IMR-90 (cell line): Measurements from ENCODE around the gene INPP4A. TPM values are rescaled to one million over a fixed set of nuclear protein-coding genes. Genes with fewer than 3 reads are reported as not detected.

Source experiments
- ATAC-seq: fragments of 200-7000 bp; cut with Tn5 transposase; 2 replicates; pipeline ENCODE4 v1.9.1; 2020; ENCODE audit warnings: low read depth, mild to moderate bottlenecking, moderate library complexity
- BruUV-seq: library from RNA; stranded (reverse); fragments of 400-500 nt; replicated peaks from 2 replicates; lab custom pipeline; 2021; lab: Mats Ljungman, UMichigan
- CTCF ChIA-PET: fragments of 300-600 bp; formaldehyde crosslinking; extraction: SDS; loops from one replicate; lab custom pipeline; 2021; ENCODE audit warnings: antibody characterized with exemption; lab: Yijun Ruan, JAX
- POLR2A ChIA-PET: fragments of 300-600 bp; sonication (Branson Sonifier 250); formaldehyde crosslinking; loops from one replicate; lab custom pipeline; 2022; ENCODE audit warnings: antibody characterized with exemption; ENCODE audit not compliant: unreplicated experiment; lab: Charles Lee
- DNase-seq: peaks from one replicate; pipeline ENCODE4 v3.0.0; 2013
- H2AFZ ChIP-seq: replicated peaks from 2 replicates; pipeline ENCODE3; 2013; ENCODE audit warnings: low read length, mild to moderate bottlenecking; ENCODE audit not compliant: poor library complexity
- H2AK5ac ChIP-seq: 2 replicates; pipeline ENCODE4 v1.6.1; 2013; ENCODE audit warnings: low read depth, low read length, inconsistent platforms
- H2AK9ac ChIP-seq: replicated peaks from 2 replicates; pipeline ENCODE3; 2013; ENCODE audit warnings: mild to moderate bottlenecking, low read depth, low read length, moderate library complexity; ENCODE audit not compliant: poor library complexity
- H2BK120ac ChIP-seq: 2 replicates; pipeline ENCODE4 v1.6.1; 2013; ENCODE audit warnings: low read depth, low read length, inconsistent platforms
- H2BK15ac ChIP-seq: 3 replicates; pipeline ENCODE4 v1.6.1; 2013; ENCODE audit warnings: low read depth, low read length, inconsistent platforms
- H2BK20ac ChIP-seq: 2 replicates; pipeline ENCODE4 v1.6.1; 2013; ENCODE audit warnings: low read depth, mild to moderate bottlenecking, inconsistent platforms, low read length, moderate library complexity
- H2BK5ac ChIP-seq: 2 replicates; pipeline ENCODE4 v1.6.1; 2013; ENCODE audit warnings: mild to moderate bottlenecking, low read depth, low read length, inconsistent platforms; ENCODE audit not compliant: poor library complexity, severe bottlenecking
- H3K14ac ChIP-seq: replicated peaks from 2 replicates; pipeline ENCODE4 v1.6.1; 2013; ENCODE audit warnings: low read depth, low read length, inconsistent platforms
- H3K18ac ChIP-seq: 2 replicates; pipeline ENCODE4 v1.6.1; 2013; ENCODE audit warnings: low read depth, low read length, control low read depth
- H3K23ac ChIP-seq: 2 replicates; pipeline ENCODE4 v1.6.1; 2013; ENCODE audit warnings: low read depth, low read length, inconsistent platforms
- H3K27ac ChIP-seq: 2 replicates; pipeline ENCODE4 v1.5.1; 2013; ENCODE audit warnings: mild to moderate bottlenecking, control low read depth, low read length; ENCODE audit not compliant: insufficient read depth
- H3K27me3 ChIP-seq: 2 replicates; pipeline ENCODE4 v1.6.1; 2013; ENCODE audit warnings: low read length; ENCODE audit not compliant: control insufficient read depth, insufficient read depth
- H3K36me3 ChIP-seq: 2 replicates; pipeline ENCODE4 v1.6.1; 2013; ENCODE audit warnings: low read length, mixed read lengths; ENCODE audit not compliant: control insufficient read depth, insufficient read depth
- H3K4ac ChIP-seq: 2 replicates; pipeline ENCODE4 v1.6.1; 2013; ENCODE audit warnings: low read depth, low read length, inconsistent platforms
- H3K4me1 ChIP-seq: 2 replicates; pipeline ENCODE4 v1.6.1; 2013; ENCODE audit warnings: low read length, mixed read lengths; ENCODE audit not compliant: control insufficient read depth, insufficient read depth
- H3K4me2 ChIP-seq: 2 replicates; pipeline ENCODE4 v1.6.1; 2013; ENCODE audit warnings: low read depth, mild to moderate bottlenecking, control low read depth, low read length, moderate library complexity
- H3K4me3 ChIP-seq: 2 replicates; pipeline ENCODE4 v1.5.1; 2013; ENCODE audit warnings: low read depth, mild to moderate bottlenecking, control low read depth, low read length, moderate library complexity; ENCODE audit not compliant: insufficient read depth
- H3K56ac ChIP-seq: 2 replicates; pipeline ENCODE4 v1.6.1; 2013; ENCODE audit warnings: low read length, inconsistent platforms; ENCODE audit not compliant: insufficient read depth; ENCODE audit errors: extremely low read depth
- H3K79me1 ChIP-seq, 2 experiments: 2 replicates each; pipeline ENCODE4 v1.6.1; 2013; ENCODE audit warnings: low read length in 2 of 2, inconsistent platforms in 1 of 2, low read depth in 1 of 2
- H3K9ac ChIP-seq: 2 replicates; pipeline ENCODE4 v1.6.1; 2013; ENCODE audit warnings: low read depth, low read length, control low read depth
- H3K9me1 ChIP-seq: 2 replicates; pipeline ENCODE4 v1.6.1; 2013; ENCODE audit warnings: low read length, inconsistent platforms; ENCODE audit not compliant: insufficient read depth
- H3K9me3 ChIP-seq: 2 replicates; pipeline ENCODE4 v1.6.1; 2013; ENCODE audit warnings: low read length; ENCODE audit not compliant: control insufficient read depth, insufficient read depth
- H4K20me1 ChIP-seq: 2 replicates; pipeline ENCODE4 v1.6.1; 2013; ENCODE audit warnings: low read length, inconsistent platforms; ENCODE audit not compliant: insufficient read depth
- H4K5ac ChIP-seq: 2 replicates; pipeline ENCODE4 v1.6.1; 2013; ENCODE audit warnings: mild to moderate bottlenecking, low read depth, low read length, control low read depth
- H4K8ac ChIP-seq, 2 experiments: 2 replicates each; pipeline ENCODE4 v1.6.1; 2013; ENCODE audit warnings: low read depth in 2 of 2, low read length in 2 of 2, control low read depth in 1 of 2, inconsistent platforms in 1 of 2
- H4K91ac ChIP-seq: 2 replicates; pipeline ENCODE4 v1.6.1; 2013; ENCODE audit warnings: low read depth, low read length, inconsistent platforms; ENCODE audit not compliant: insufficient read depth
- CEBPB ChIP-seq: IDR thresholded peaks from 2 replicates; pipeline ENCODE4 v1.6.1; 2012; ENCODE audit warnings: low read depth, low read length, improper control_type of control experiment
- NFE2L2 ChIP-seq: fragments of 150-350 bp; IDR thresholded peaks from 2 replicates; pipeline ENCODE4 v1.6.1; 2016; ENCODE audit warnings: low read depth, mild to moderate bottlenecking, low read length
- RAD21 ChIP-seq: IDR thresholded peaks from 2 replicates; pipeline ENCODE4 v1.6.1; 2012; ENCODE audit warnings: low read length, improper control_type of control experiment
- WGBS, 2 experiments: methylation state at CpG; one replicate each; pipeline versions ENCODE4 v1.1.5 to v1.1.7; 2013; ENCODE audit warnings: missing lambda C conversion rate in 2 of 2; ENCODE audit not compliant: insufficient read length in 1 of 2; ENCODE audit errors: extremely low coverage in 2 of 2; 5-methylcytosine and 5-hydroxymethylcytosine counted together
- dilution Hi-C: fragments of 300-500 bp; cut with HindIII; formaldehyde crosslinking; loops from one replicate; pipeline ENCODE4 v1.14.3; 2018; ENCODE audit warnings: low sequenced_read_pairs; ENCODE audit not compliant: unreplicated experiment
- in situ Hi-C: fragments of 300-500 bp; cut with MboI; formaldehyde crosslinking; loops from 3 replicates; pipeline ENCODE4 v1.14.3; 2019; ENCODE audit warnings: low sequenced_read_pairs, inconsistent platforms, mixed read lengths
- intact Hi-C: fragments of 100-400 bp; cut with micrococcal nuclease; formaldehyde crosslinking; loops from 2 replicates; pipeline ENCODE4 v1.10.0; 2022
- polyA plus RNA-seq, 3 experiments: library from polyadenylated mRNA; depleted of rRNA; stranded (reverse); fragments of >200 nt; gene quantifications; 2 replicates each; pipeline ENCODE4 v1.2.3, GENCODE V29; 2012; ENCODE audit warnings: low replicate concordance in 1 of 3
- total RNA-seq: library from RNA; depleted of rRNA; stranded (reverse); fragments of >200 nt; gene quantifications from 2 replicates; pipeline ENCODE4 v1.2.3, GENCODE V29; 2012

The INPP4A gene
- total and polyA plus RNA-seq, 2 of the 4 experiments (the other 2 are of a cell fraction) = 14.5 to 27.1 TPM

GRCh38 chr2:98551316-98551715 is 106.7 kb downstream of the INPP4A start:
- Histone ChIP-seq H2AFZ (no peak overlapping the region), H3K9ac (no peak overlapping the region), H3K9me1 (peaks cover 6% of the 10 kb centered on the region; the same call in 1 of the 2 replicates), H4K5ac (no peak overlapping the region), H2BK15ac (no peak overlapping the region), H2AK9ac (peak overlapping the region; percentile 33), H3K4me2 (no peak overlapping the region), H2BK20ac (no peak overlapping the region), H3K56ac (no peak overlapping the region), H2AK5ac (no peak overlapping the region), H4K91ac (no peak overlapping the region), H4K20me1 (no peaks in the 10 kb centered on the region), H3K79me1 (no peaks in the 10 kb centered on the region), H4K8ac (no peak overlapping the region), H3K4ac (no peak overlapping the region), H3K4me1 (no peaks in the 10 kb centered on the region; the same call in 1 of the 2 replicates), H3K27me3 (no peaks in the 10 kb centered on the region), H3K18ac (no peak overlapping the region), H3K9me3 (no peaks in the 10 kb centered on the region), H2BK120ac (no peak overlapping the region), H3K36me3 (peaks cover 28% of the 10 kb centered on the region), H2BK5ac (no peak overlapping the region), H3K27ac (no peak overlapping the region), H3K4me3 (no peak overlapping the region), H3K23ac (no peak overlapping the region), H3K14ac (no peak overlapping the region)
- in situ Hi-C loops = no loop called here
- DNase-seq (no peak), ATAC-seq (no peak)
- no TSS peak for BruUV-seq
- TF ChIP-seq RAD21 = no peak
- no peak for TF ChIP-seq CEBPB
- no peak for TF ChIP-seq NFE2L2
- ChIA-PET POLR2A (no interaction called here), CTCF (interaction anchor here (0.6 to 1.3 kb wide), 2 partner anchors 9 to 24 kb away, joined by 3 read pairs; no protein-coding TSS in a partner anchor)
- WGBS, 2 experiments = 100% methylated on average over 1 of the region's 6 CpGs; no CpG with 5 or more reads in 1 of the 2 experiments
- dilution Hi-C loops = no loop called here
- intact Hi-C loops = no loop called here
